RWPE1 (cell line): ENCODE data around the gene CYTH1.
A peak's percentile ranks its signal among the peaks of the same experiment; 100 is the strongest.

Experiments
- CTCF ChIA-PET: fragments of 350-600 bp; sonication (Branson Sonifier 250); formaldehyde crosslinking; extraction: SDS; loops from one replicate; lab custom pipeline; 2021; lab: Yijun Ruan, JAX
- POLR2A ChIA-PET: fragments of 400-600 bp; formaldehyde crosslinking; extraction: SDS; loops from one replicate; lab custom pipeline; 2020; ENCODE audit warnings: antibody characterized with exemption; ENCODE audit not compliant: low non-redundant PET; lab: Yijun Ruan, JAX
- DNase-seq: peaks from one replicate; pipeline ENCODE4 v3.0.0; 2012; ENCODE audit warnings: low spot score
- H3K27ac ChIP-seq: fragments of 450-650 bp; 2 replicates; pipeline ENCODE4 v1.5.1; 2017
- TF ChIP-seq, protein P1 (sequence below): fragments of 450-650 bp; conservative IDR thresholded peaks from 2 replicates; pipeline ENCODE4 v1.5.1; 2017; ENCODE audit warnings: low read depth, mild to moderate bottlenecking

The CYTH1 gene

DNA sequence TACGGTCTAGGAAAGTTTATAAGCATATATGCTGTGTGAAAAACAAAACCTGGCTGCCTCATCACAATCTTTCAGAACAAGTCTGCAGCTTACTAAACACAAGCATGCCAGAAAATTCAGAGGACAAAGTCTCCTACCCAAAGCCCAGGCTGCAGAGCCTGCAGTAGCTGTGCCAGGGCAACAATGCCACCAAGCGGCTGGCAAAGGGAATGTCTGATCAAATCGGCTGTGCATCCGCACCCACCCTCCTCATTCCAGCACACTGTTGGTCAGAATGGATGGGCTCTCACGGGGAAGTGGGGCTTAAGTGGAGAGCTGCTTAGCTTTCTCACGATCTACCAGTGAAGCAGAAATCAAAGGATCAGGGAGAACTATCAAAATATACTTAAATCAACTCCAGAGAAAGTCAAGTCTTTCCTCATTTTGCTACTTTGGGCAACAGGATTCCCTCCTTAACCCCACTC, 73.5 kb downstream of the CYTH1 start:
- TF ChIP-seq, protein P1, sequence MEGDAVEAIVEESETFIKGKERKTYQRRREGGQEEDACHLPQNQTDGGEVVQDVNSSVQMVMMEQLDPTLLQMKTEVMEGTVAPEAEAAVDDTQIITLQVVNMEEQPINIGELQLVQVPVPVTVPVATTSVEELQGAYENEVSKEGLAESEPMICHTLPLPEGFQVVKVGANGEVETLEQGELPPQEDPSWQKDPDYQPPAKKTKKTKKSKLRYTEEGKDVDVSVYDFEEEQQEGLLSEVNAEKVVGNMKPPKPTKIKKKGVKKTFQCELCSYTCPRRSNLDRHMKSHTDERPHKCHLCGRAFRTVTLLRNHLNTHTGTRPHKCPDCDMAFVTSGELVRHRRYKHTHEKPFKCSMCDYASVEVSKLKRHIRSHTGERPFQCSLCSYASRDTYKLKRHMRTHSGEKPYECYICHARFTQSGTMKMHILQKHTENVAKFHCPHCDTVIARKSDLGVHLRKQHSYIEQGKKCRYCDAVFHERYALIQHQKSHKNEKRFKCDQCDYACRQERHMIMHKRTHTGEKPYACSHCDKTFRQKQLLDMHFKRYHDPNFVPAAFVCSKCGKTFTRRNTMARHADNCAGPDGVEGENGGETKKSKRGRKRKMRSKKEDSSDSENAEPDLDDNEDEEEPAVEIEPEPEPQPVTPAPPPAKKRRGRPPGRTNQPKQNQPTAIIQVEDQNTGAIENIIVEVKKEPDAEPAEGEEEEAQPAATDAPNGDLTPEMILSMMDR, result peak; percentile 96
- no peak overlapping the region for H3K27ac ChIP-seq
- peak; percentile 89 for DNase-seq
- CTCF ChIA-PET, result interaction anchor here (0.5 to 4.7 kb wide), 18 partner anchors 8 to 339 kb away, joined by 3 to 36 read pairs (median 3); partner anchors contain the start of gene PGS1
- POLR2A ChIA-PET, result no interaction called here

DNA sequence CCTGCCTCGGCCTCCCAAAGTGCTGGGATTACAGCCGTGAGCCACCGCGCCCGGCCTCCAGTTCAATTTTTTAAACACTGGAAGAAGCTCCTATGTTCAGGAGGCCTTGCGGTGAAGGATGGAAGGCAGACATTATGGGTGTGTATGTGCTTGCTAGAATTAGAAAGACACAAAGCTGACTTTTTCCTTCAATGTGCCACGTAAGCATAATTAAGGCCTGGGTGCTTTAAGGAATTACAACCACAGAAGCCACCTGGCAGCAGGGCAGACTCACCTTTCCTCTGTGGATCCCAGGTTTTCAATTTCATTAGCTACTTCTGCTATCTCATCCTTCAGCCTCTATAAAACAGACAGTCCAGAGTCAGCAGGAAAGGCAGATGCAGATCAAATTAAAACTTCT, 74.2 kb downstream of the CYTH1 start:
- TF ChIP-seq, protein P1, result no peak
- POLR2A ChIA-PET, result no interaction called here
- DNase-seq, result no peak
- H3K27ac ChIP-seq, result peak overlapping the region; percentile 63
- CTCF ChIA-PET, result interaction anchor here (0.5 to 4.7 kb wide), 15 partner anchors 8 to 339 kb away, joined by 3 to 36 read pairs (median 3); partner anchors contain the start of genes CYTH1 and PGS1

DNA sequence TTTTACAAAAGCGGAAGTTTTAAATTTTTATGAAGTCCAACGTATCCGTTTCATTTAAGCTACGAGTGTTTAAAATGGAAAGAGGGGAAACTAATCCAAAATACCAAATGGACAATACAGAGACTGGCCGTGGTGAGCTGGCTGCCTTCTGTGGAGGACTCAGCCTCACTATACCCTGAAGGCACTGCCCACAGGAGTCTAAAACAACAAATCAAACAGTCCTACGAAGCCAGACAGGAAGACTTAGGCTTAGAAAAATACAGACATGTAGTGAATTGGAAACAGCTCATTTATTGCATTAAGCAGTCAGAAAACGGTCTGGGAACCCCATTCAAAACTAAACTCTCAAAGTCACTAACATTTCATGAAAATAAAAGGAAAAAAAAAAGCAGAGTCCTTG, 75.1 kb downstream of the CYTH1 start:
- no peak overlapping the region for H3K27ac ChIP-seq
- CTCF ChIA-PET, result interaction anchor here (0.6 to 4.7 kb wide), 7 partner anchors 29 to 338 kb away, joined by 3 to 36 read pairs (median 3); no protein-coding TSS in a partner anchor
- TF ChIP-seq, protein P1, result no peak
- POLR2A ChIA-PET, result interaction anchor here (0.5 kb wide), 1 partner anchor 1045 kb away, joined by 5 read pairs; no protein-coding TSS in a partner anchor
- no peak for DNase-seq

DNA sequence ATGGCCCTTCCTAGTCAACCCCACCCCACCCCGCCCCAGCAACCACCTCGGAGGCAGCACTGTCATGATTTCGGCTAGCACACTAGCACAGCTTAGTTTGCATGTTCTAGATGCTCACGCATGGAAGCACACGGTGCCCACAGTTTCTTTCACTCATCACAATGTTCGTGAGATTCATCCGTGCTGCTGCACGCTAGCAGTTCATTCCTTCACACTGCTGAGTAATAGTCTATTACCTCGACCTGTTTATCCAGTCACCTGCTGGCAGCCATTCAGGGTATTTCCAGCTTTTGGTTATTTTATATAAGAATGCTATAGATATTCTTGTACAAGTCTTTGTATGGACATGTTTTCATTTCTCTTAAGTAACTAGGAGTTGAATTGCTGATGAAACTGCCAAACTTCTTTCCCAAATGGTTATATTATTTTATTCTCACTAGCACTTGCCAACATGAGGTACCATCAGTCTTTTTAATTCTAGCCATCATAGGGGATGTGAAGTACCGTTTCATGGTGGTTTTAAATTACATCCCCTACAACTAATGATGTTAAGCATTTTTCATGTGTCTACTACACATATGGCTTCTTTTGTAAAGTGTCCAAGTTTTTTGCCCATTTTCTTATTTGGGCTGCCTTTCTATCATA, 75.7 kb downstream of the CYTH1 start:
- TF ChIP-seq, protein P1, result no peak
- CTCF ChIA-PET, result interaction anchor here (0.6 to 4.7 kb wide), 5 partner anchors 172 to 339 kb away, joined by 3 to 36 read pairs (median 3); no protein-coding TSS in a partner anchor
- POLR2A ChIA-PET, result interaction anchor here (0.5 kb wide), 1 partner anchor 1045 kb away, joined by 5 read pairs; no protein-coding TSS in a partner anchor
- DNase-seq, result peak; percentile 84
- H3K27ac ChIP-seq, result peak overlapping the region; percentile 82

DNA sequence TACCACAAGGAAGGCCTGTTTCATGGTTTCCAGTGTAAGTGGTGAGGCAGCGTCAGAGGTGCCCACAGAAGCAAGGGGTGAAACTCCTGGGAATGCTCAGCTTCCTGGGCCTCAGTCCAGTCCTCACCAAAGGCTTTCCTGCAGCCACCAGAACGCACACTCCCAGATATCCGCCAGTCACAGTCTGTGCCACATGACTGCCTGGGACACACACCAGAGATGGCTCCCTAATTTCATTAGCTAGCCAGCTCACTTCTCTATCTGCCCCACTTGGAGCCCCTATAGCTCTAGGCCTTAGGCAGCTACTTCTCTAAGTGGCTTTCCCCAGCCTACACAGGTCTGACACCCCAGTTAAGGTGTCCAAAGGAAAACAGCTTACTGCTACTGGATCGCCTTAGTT, 77.0 kb downstream of the CYTH1 start:
- H3K27ac ChIP-seq, result peak overlapping the region; percentile 59
- ChIA-PET CTCF (no interaction called here), POLR2A (no interaction called here)
- TF ChIP-seq, protein P1, result no peak
- DNase-seq, result no peak

DNA sequence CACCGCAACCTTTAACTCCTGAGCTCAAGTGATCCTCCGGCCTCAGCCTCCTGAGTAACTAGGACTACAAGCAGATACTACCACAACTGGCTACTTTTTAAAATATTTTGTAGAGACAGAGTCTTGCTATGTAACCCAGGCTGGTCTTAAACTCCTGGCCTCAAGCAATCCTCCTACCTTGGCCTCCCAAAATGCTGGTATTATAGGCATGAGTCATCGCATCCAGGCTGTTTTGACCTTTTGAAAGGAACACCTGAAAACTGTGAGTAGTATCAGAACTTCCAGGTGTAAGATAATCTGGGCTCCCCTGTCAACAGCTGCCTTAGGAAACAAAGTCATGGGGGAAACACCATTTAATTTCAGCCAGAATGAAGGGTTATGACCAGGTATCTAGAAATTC, 77.5 kb downstream of the CYTH1 start:
- CTCF ChIA-PET, result no interaction called here
- POLR2A ChIA-PET, result no interaction called here

More for the DNA sequence above, 77.5 kb downstream of the CYTH1 start:
- TF ChIP-seq, protein P1, result no peak
- peak overlapping the region; percentile 59; the same call in 1 of the 2 replicates for H3K27ac ChIP-seq
- DNase-seq, result no peak
